ENCODE measurements around the gene AGR2.
A peak's percentile ranks its signal among the peaks of the same experiment; 100 is the strongest.

AGR2 gene

DNA sequence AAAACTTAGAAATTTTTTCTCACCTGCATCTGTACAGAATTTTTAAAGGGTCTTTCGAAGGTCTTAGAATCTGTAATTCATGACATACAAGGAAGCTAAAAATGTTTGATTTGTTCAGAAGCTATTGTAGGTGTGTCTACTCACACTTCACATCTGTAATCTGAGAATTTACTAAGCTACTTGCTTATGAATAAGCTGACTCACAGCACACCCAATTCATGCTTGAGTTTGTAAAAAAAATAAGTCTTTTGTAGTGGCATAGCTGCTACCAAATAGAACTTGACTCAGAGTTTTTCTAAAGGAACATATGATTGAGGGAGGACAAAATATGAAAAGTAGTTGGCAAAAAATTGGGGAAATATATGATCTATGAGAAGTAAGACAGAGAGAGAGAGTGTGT is 12.7 kb upstream of the AGR2 start:
- H3K4me3 ChIP-seq (ENCODE audit: low read depth, low read length) = no peak overlapping the region
- CTCF ChIA-PET = interaction anchor here (1.4 kb wide), 1 partner anchor 17 kb away, joined by 11 read pairs; no protein-coding TSS in a partner anchor
- TF ChIP-seq, protein P1, sequence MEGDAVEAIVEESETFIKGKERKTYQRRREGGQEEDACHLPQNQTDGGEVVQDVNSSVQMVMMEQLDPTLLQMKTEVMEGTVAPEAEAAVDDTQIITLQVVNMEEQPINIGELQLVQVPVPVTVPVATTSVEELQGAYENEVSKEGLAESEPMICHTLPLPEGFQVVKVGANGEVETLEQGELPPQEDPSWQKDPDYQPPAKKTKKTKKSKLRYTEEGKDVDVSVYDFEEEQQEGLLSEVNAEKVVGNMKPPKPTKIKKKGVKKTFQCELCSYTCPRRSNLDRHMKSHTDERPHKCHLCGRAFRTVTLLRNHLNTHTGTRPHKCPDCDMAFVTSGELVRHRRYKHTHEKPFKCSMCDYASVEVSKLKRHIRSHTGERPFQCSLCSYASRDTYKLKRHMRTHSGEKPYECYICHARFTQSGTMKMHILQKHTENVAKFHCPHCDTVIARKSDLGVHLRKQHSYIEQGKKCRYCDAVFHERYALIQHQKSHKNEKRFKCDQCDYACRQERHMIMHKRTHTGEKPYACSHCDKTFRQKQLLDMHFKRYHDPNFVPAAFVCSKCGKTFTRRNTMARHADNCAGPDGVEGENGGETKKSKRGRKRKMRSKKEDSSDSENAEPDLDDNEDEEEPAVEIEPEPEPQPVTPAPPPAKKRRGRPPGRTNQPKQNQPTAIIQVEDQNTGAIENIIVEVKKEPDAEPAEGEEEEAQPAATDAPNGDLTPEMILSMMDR (IDR thresholded peaks at IDR 0.05; ENCODE audit: insufficient read depth, low read length, missing control alignments) = no peak
- DNase-seq (ENCODE audit: low read depth, low spot score) = no peak
- POLR2A ChIA-PET = no interaction called here

DNA sequence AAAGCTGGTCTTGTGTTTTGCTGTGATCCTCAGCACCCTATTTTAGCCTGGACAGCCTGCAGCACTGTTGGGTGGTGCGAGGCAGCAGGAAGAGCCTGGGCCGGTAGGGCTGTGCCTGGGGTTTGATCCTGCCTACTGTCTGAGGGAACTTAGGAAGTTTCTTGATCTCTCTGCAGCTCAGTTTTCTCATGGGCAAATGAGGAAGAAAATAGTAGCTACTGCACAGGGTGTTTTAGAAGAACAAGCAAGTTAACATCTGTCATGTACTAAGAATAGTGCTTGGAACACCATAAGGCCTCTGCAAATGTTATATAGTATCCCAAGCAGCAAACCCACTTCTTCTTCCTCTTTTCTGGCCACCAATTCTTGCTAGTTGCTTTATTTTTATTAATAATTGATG is 12.0 kb upstream of the AGR2 start:
- no peak overlapping the region for H3K4me3 ChIP-seq (ENCODE audit: low read depth, low read length)
- ChIA-PET POLR2A (no interaction called here), CTCF (interaction anchor here (1.0 to 1.4 kb wide), 2 partner anchors 15 to 16 kb away, joined by 3 to 11 read pairs; no protein-coding TSS in a partner anchor)
- no peak for DNase-seq (ENCODE audit: low read depth, low spot score)
- TF ChIP-seq, protein P1 (IDR thresholded peaks at IDR 0.05; ENCODE audit: insufficient read depth, low read length, missing control alignments) = no peak

DNA sequence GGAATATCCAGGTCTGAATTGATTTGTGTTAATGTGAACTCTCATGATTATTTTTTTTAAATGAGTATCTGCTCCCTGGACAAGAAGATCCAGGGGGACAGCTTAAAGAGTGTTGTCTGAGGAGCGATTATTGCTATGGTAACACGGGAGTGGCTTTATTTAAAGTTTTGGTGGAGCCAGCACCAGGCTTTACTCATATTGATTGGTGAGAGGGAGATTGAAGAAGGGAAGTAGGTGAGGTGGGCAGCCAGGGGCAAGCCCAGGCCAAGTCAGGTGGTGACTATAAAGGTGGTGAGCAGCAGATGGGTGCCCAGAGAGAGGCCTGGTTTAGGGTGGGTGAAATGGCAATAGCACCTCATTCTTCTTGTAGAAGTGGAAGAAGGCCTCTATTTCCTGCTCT is 10.2 kb upstream of the AGR2 start:
- POLR2A ChIA-PET = no interaction called here

DNA sequence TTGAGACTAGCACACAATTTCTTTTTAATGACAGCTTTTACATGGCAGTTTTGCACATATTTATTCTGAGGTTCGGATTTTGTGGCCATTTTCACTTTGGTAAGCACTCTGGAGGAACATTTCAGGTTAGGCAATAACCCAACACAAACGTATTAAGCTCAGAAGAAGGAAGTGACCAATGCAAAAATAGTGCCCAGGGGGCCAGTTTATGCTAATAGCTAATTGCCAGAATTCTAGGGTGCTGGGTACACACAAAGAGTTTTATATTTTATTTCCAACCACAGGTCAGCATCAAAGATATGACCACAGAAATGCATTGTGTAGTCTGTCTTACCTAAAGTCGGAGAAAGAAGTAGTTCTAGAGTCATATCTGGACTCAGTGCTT is 8.4 kb upstream of the AGR2 start:
- ChIA-PET POLR2A (no interaction called here), CTCF (interaction anchor here (0.7 to 2.2 kb wide), 3 partner anchors 13 to 105 kb away, joined by 4 to 14 read pairs (median 4); no protein-coding TSS in a partner anchor)
- DNase-seq (ENCODE audit: low read depth, low spot score) = no peak

More for the DNA sequence above, 10.2 kb upstream of the AGR2 start:
- TF ChIP-seq, protein P1 (IDR thresholded peaks at IDR 0.05; ENCODE audit: insufficient read depth, low read length, missing control alignments) = no peak
- DNase-seq (ENCODE audit: low read depth, low spot score) = no peak
- CTCF ChIA-PET = no interaction called here
- H3K4me3 ChIP-seq (ENCODE audit: low read depth, low read length) = no peak overlapping the region

DNA sequence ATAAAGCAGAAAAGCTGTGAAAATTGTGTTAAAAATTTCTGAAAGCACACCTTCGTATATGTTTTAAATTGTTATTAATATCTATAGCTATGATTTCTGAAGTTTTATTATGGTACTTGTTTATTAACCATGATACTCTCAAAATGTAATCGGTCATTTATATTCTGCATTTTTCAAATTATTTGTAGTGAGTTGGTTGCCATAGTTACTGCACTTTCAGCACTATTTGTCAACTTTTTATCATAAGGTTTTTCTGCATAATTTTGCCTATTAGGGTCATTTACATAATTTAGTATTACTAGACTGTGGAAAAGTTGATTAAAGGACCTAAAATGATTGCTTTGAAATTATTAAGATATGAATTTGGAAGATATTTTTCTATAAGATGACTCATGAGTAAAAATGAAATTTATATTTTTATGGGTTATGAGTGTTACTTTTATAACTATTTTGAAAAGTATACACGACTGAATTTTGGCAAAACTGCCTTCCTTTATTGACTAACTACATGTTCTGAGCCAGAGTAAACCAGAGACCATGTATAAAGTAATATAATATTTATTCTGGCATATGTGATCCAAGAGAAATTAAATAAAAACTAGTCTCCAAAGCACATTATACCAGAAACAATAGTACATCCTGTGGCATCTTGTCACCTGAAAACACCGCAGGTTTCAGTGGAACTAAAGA is 7.9 kb upstream of the AGR2 start:
- DNase-seq (ENCODE audit: low read depth, low spot score) = no peak
- POLR2A ChIA-PET = no interaction called here
- TF ChIP-seq, protein P1 (IDR thresholded peaks at IDR 0.05; ENCODE audit: insufficient read depth, low read length, missing control alignments) = no peak
- H3K4me3 ChIP-seq (ENCODE audit: low read depth, low read length) = no peak overlapping the region
- CTCF ChIA-PET = interaction anchor here (1.1 to 2.2 kb wide), 2 partner anchors 12 to 24 kb away, joined by 4 to 14 read pairs; no protein-coding TSS in a partner anchor

More for the DNA sequence above, 8.4 kb upstream of the AGR2 start:
- TF ChIP-seq, protein P1 (IDR thresholded peaks at IDR 0.05; ENCODE audit: insufficient read depth, low read length, missing control alignments) = no peak
- H3K4me3 ChIP-seq (ENCODE audit: low read depth, low read length) = no peak overlapping the region

DNA sequence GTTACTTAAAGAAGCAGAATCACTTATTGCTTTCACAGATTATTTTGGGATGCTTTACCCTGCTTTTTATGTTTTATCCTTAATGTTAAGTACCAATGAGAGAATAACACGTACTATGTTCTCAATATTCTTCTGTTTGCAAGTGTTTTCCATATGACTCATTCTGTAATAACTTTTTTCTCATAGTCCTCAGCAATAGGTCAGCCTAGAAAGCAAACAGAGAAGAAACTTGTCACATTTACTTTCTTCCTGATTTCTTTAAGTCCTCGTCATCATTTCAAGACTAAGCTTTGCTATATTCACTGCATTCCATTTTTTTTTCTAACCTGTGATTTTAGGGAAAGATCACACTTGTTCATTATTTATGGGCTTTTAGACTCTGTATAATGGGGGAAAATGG is 6.8 kb upstream of the AGR2 start:
- ChIA-PET CTCF (no interaction called here), POLR2A (no interaction called here)
- no peak overlapping the region for H3K4me3 ChIP-seq (ENCODE audit: low read depth, low read length)
- TF ChIP-seq, protein P1 (IDR thresholded peaks at IDR 0.05; ENCODE audit: insufficient read depth, low read length, missing control alignments) = no peak
- DNase-seq (ENCODE audit: low read depth, low spot score) = peak; percentile 53

Measured in AG04449 (cell line).